Psoas muscle (tissue), 8 donors: ENCODE data around the gene ITPK1. TPM values are rescaled to one million over a fixed set of nuclear protein-coding genes. Genes with fewer than 3 reads are reported as not detected.
A peak's percentile ranks its signal among the peaks of the same experiment; 100 is the strongest.

Experiments used
- ATAC-seq, 4 donors: fragments of 200-7000 bp; cut with Tn5 transposase; one replicate each; pipeline ENCODE4 v1.9.1; 2020; ENCODE audit warnings: moderate library complexity in 3 of 4, mild to moderate bottlenecking in 2 of 4
- DNase-seq, 2 donors: peaks; one replicate each; pipeline ENCODE4 v3.0.0-alpha.2; 2020
- H3K27ac ChIP-seq: fragments of 200-600 bp; one replicate; pipeline ENCODE4 v1.8.0; 2022
- H3K27me3 ChIP-seq, 3 donors: fragments of 200-600 bp in 1 of 3; one replicate each; pipeline versions ENCODE4 v1.6.1 to v1.8.0; 2013 to 2022; ENCODE audit warnings: low read length in 2 of 3, mild to moderate bottlenecking in 2 of 3, moderate library complexity in 1 of 3; ENCODE audit not compliant: insufficient read depth in 3 of 3
- H3K36me3 ChIP-seq, 2 donors: fragments of 200-600 bp in 1 of 2; one replicate each; pipeline versions ENCODE4 v1.6.1 to v1.8.0; 2013 to 2022; ENCODE audit warnings: low read depth in 1 of 2, mild to moderate bottlenecking in 1 of 2, moderate library complexity in 1 of 2; ENCODE audit not compliant: insufficient read depth in 1 of 2
- H3K4me1 ChIP-seq: fragments of 200-600 bp; one replicate; pipeline ENCODE4 v1.8.0; 2022
- H3K4me3 ChIP-seq: fragments of 200-600 bp; one replicate; pipeline ENCODE4 v1.8.0; 2022; ENCODE audit warnings: mild to moderate bottlenecking
- H3K9me3 ChIP-seq: fragments of 200-600 bp; one replicate; pipeline ENCODE4 v1.8.0; 2022
- CTCF ChIP-seq: fragments of 200-600 bp; IDR thresholded peaks from one replicate; pipeline ENCODE4 v1.8.0; 2022; ENCODE audit warnings: antibody characterized with exemption
- WGBS, 3 donors: extraction: QIAGEN DNeasy Blood & Tissue Kit; methylation state at CpG; one replicate each; pipeline versions ENCODE4 v1.1.6 to v1.1.7; 2013; 5-methylcytosine and 5-hydroxymethylcytosine counted together
- intact Hi-C, 2 donors: fragments of 100-400 bp; cut with DNase I; formaldehyde crosslinking; loops; one replicate each; pipeline versions ENCODE4 v1.11.0 to v1.14.2; 2022
- polyA plus RNA-seq, 3 donors: library from polyadenylated mRNA; stranded (reverse); fragments of 200-250 nt; gene quantifications; one replicate each; pipeline ENCODE4 v1.2.3, GENCODE V29; 2013
- total RNA-seq, 4 donors: library from RNA; stranded (reverse); fragmentation: NEBNext Ultra II Directional in 2 of 4; extraction: Animal tissue kit (Norgen Biotek cat#: 25700) in 2 of 4; gene quantifications; one replicate each; pipeline versions ENCODE4 v1.2.1 to v1.2.4, GENCODE V29; 2021 to 2023
- donor health status: healthy with polysubstance abuse.
- donor health status: DM: no; HTN: no; CAD: no; lungs with moderate emphysema.
- donor health status: Bipolar disorder and iron deficiency.
- donor health status: healthy.
- donor health status: DM: yes; HTN: yes; CAD: no.
- donor health status: DM: no; HTN: no; CAD: no.
- donor health status: DM: no; HTN: no; CAD: no.
- donor health status: DM: yes; HTN: yes; CAD: no.

Gene ITPK1
- total and polyA plus RNA-seq, 7 donors, result 30.0 to 61.1 (median 42.7) TPM

DNA sequence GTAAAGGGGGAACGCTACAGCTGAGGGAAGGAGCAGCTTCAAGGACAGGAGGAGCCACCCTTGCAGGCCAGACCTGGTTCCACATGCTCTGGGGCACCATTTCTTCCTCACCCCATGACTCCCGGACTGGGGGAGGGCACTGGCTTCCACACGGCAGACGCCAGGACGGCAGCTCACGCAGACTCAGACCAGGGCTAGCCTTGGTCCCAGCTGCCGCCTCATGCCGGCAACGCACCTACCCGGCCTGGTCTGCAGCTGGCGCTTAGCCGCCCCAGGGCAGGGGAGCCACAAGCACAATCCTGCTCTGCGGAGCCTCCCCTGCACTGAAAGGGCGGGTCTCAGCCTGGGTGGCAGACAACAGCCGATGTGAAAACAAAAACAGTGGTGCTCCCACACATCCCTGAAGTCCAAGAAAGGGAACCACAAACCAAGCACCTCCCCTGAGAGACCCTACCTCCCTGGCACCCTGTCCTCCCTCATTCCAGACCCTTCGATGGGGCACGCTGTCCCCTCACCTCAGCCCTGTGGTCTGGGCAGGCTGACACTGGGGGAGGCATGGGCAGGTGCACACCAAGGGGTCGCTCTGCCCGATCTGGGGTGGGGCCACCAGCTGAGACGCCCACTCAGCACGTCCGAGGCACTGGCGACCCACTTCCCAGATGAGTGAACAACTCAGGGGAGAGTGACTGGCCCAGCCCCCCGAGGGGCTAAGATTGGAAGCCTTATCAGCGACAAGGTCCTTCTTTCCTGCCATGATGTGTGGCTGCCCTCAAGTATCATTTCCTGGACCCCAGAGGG is 127.8 kb downstream of the ITPK1 start:
- no peak overlapping the region for H3K4me3 ChIP-seq
- H3K36me3 ChIP-seq, result peaks cover 0 to 4% of the 10 kb centered on the region in 2 donors
- no peak overlapping the region for H3K27ac ChIP-seq
- H3K27me3 ChIP-seq, result no peaks in the 10 kb centered on the region
- no peaks in the 10 kb centered on the region for H3K9me3 ChIP-seq
- WGBS, 3 donors, result 84 to 88% (median 85%) methylated on average over 25 of the region's 25 CpGs
- no peaks in the 10 kb centered on the region for H3K4me1 ChIP-seq
- no peak for TF ChIP-seq CTCF
- intact Hi-C loops, result no loop called here
- ATAC-seq, result no peak
- peak in 1 of 2 donors; percentile 46 for DNase-seq

GRCh38 chr14:92987148-92987570 is 128.6 kb downstream of the ITPK1 start:
- TF ChIP-seq CTCF, result no peak
- Histone ChIP-seq H3K27ac (no peak overlapping the region), H3K9me3 (peaks cover 3% of the 10 kb centered on the region), H3K4me3 (no peak overlapping the region), H3K4me1 (no peaks in the 10 kb centered on the region), H3K27me3 (no peaks in the 10 kb centered on the region), H3K36me3 (no peaks in the 10 kb centered on the region)
- intact Hi-C loops, result no loop called here
- ATAC-seq (no peak), DNase-seq (peak in 1 of 2 donors; percentile 24)
- WGBS, 3 donors, result 73 to 80% (median 80%) methylated on average over 5 of the region's 5 CpGs

DNA sequence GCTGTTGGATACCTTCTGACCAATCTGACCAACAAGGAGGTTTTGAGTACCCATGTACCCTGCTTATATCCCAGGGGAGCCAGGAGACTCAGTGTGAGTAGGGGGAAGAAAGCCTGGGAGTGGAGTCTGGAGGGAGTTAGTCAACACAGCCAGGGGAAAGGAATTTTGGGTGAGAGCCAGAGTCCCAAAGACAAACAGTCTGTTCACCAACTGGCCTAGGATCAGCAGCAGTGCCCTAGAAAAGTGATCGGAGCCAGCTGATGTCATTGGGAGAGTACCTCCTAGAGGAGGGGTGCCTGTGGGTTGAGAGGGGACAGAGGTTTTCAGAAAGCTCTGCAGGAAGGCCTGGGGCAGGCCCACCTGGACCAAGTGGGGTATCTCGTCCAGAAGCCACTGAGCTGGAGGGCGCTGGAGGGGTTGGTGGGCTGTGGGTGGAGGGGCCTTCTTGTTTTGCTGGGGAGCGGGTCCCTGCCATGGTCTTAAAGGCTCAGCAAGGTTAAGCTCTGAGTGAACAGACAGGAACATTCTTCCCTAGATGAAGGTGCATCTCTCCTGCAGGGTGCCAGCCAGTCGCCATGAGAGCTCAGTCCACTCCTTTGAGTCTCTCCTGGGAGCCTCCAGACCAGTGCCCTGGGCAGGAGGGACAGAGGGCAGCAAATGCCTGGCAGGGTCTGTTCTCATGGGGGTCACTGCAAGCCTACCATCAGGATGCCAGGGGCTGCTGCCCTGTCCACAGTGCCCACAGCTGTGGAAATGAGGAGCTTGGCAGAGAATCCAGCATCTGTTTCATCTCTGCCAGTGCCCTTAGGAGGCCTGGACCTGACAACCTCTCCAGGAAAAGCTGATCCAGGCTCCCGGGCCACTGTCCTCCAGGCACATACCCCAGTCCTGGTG is 129.2 kb downstream of the ITPK1 start:
- TF ChIP-seq CTCF, result no peak
- H3K27me3 ChIP-seq, result no peaks in the 10 kb centered on the region
- intact Hi-C loops, result no loop called here
- no peak overlapping the region for H3K27ac ChIP-seq
- peak in 1 of 2 donors; percentile 49 for DNase-seq
- H3K36me3 ChIP-seq, result no peaks in the 10 kb centered on the region
- H3K9me3 ChIP-seq, result peaks cover 3% of the 10 kb centered on the region
- no peaks in the 10 kb centered on the region for H3K4me1 ChIP-seq
- peak; percentile 40 to 70 (median 53) for ATAC-seq
- WGBS, 3 donors, result 64 to 73% (median 66%) methylated on average over 6 of the region's 6 CpGs
- no peak overlapping the region for H3K4me3 ChIP-seq

GRCh38 chr14:92985521-92985920 is 130.2 kb downstream of the ITPK1 start:
- H3K4me3 ChIP-seq, result no peak overlapping the region
- no peak for TF ChIP-seq CTCF
- H3K9me3 ChIP-seq, result peaks cover 3% of the 10 kb centered on the region
- 91 to 96% (median 94%) methylated on average over 4 of the region's 4 CpGs for WGBS, 3 donors
- intact Hi-C loops, result no loop called here
- H3K27me3 ChIP-seq, result no peaks in the 10 kb centered on the region
- no peaks in the 10 kb centered on the region for H3K36me3 ChIP-seq
- H3K4me1 ChIP-seq, result no peaks in the 10 kb centered on the region
- H3K27ac ChIP-seq, result no peak overlapping the region
- ATAC-seq, result no peak
- peak in 1 of 2 donors; percentile 23 for DNase-seq
